ENCODE measurements around the gene KRT83. TPM values are rescaled to one million over a fixed set of nuclear protein-coding genes. Genes with fewer than 3 reads are reported as not detected.

The KRT83 gene
- total RNA-seq, 6 experiments from 2014 or later: not detected

DNA sequence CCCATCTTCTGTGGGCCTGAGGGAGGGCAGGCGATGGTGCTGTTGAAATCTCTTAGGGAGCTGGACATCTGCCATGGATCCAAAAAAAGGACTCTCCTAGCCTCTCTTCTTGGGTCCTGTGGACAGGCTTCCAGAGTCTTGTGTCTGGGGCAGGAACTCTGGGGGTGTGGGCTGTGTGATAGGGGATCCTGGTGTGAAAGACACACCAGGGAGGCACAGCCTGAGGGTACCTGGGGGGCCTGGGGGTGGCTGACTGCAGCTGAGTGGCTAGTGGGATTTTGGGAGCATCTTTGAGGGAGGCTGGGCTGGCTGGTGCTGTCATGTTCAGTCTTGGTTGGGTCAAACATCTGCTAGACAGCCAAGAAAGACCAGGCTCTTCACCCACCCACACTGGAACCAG lies 1.8 kb upstream of the KRT83 start:
- Mint-ChIP-seq H3K9me3 (no peaks in the 10 kb centered on the region), H3K4me1 (ENCODE audit: low read depth) (peaks cover 10% of the 10 kb centered on the region), H3K27me3 (ENCODE audit: insufficient read depth) (peaks cover 36% of the 10 kb centered on the region), H3K4me3 (no peak overlapping the region), H3K27ac (no peak overlapping the region), H3K36me3 (ENCODE audit: low read depth) (no peaks in the 10 kb centered on the region)
- DNase-seq: no peak
- TF ChIP-seq, protein P1, sequence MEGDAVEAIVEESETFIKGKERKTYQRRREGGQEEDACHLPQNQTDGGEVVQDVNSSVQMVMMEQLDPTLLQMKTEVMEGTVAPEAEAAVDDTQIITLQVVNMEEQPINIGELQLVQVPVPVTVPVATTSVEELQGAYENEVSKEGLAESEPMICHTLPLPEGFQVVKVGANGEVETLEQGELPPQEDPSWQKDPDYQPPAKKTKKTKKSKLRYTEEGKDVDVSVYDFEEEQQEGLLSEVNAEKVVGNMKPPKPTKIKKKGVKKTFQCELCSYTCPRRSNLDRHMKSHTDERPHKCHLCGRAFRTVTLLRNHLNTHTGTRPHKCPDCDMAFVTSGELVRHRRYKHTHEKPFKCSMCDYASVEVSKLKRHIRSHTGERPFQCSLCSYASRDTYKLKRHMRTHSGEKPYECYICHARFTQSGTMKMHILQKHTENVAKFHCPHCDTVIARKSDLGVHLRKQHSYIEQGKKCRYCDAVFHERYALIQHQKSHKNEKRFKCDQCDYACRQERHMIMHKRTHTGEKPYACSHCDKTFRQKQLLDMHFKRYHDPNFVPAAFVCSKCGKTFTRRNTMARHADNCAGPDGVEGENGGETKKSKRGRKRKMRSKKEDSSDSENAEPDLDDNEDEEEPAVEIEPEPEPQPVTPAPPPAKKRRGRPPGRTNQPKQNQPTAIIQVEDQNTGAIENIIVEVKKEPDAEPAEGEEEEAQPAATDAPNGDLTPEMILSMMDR (IDR thresholded peaks at IDR 0.05): no peak

DNA sequence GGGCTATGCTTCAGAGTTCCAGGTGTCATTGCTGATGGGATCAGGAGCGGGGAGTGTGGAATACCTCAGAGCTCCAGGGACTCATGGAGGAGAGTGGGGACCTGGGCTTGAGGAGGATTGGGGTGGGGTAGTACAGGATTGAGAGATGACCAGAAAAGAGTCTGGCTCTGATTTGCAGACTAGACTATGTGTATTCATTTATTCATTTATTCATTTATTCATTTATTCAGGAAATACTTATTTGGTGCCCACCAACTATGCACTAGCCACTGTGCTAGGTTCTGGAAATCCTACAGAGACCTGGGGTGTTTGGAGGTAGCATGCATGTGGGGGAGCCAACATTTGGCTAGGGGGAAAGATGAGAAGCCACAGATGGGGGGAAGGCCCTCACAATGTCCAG lies 871 bp upstream of the KRT83 start:
- H3K27ac Mint-ChIP-seq: no peak overlapping the region
- no peak overlapping the region for H3K4me3 Mint-ChIP-seq
- H3K36me3 Mint-ChIP-seq (ENCODE audit: low read depth): no peaks in the 10 kb centered on the region
- no peaks in the 10 kb centered on the region for H3K9me3 Mint-ChIP-seq
- DNase-seq: no peak
- TF ChIP-seq, protein P1 (IDR thresholded peaks at IDR 0.05): no peak
- peaks cover 1% of the 10 kb centered on the region for H3K4me1 Mint-ChIP-seq (ENCODE audit: low read depth)
- H3K27me3 Mint-ChIP-seq (ENCODE audit: insufficient read depth): peaks cover 31% of the 10 kb centered on the region

DNA sequence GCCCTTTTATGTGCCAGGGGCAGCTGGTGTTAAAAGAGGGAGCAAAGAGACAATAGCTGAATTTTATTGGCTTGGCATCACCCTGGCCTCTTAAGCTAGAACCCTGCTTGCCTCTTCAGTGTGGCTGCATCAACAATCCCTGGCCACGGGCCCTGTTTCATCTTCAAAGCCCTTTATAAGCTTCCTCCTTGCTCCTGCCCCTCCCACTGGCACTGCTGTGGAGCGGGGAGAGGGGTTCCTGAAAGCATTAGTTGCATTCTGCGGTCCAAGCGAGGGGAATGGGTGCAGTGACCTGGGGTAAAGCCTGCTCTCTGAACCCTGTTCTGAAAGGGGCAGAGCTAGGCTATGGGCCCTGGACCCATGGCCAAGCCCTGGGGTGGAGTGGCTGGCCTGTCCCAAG lies 220 bp upstream of the KRT83 start:
- Mint-ChIP-seq H3K36me3 (ENCODE audit: low read depth) (no peaks in the 10 kb centered on the region), H3K4me3 (no peak overlapping the region), H3K27ac (no peak overlapping the region), H3K4me1 (ENCODE audit: low read depth) (no peaks in the 10 kb centered on the region), H3K9me3 (no peaks in the 10 kb centered on the region), H3K27me3 (ENCODE audit: insufficient read depth) (peaks cover 32% of the 10 kb centered on the region)
- DNase-seq: no peak
- TF ChIP-seq, protein P1 (IDR thresholded peaks at IDR 0.05): no peak

DNA sequence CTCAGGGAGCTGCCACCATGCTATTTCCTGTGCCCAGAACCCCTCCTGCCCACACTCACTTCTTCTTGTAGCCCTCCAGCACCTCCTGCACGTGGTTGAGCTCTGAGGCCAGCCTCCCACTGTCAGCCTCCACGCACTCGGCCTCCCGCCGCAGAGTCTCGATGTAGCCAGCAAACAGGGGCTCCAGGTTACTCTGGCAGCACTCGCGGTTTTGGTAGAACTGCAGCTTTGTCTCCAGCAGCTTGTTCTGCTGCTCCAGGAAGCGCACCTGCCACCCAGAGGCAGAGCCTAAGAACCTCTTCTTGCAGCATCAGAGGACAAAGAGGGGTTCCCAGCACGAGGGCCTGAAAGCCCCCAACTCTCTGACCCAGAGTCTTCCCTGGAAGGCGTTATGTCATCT lies 2.1 kb downstream of the KRT83 start:
- no peak for DNase-seq
- no peak overlapping the region for H3K4me3 Mint-ChIP-seq
- H3K27ac Mint-ChIP-seq: no peak overlapping the region
- no peaks in the 10 kb centered on the region for H3K36me3 Mint-ChIP-seq (ENCODE audit: low read depth)
- peaks cover 40% of the 10 kb centered on the region for H3K27me3 Mint-ChIP-seq (ENCODE audit: insufficient read depth)
- no peaks in the 10 kb centered on the region for H3K4me1 Mint-ChIP-seq (ENCODE audit: low read depth)
- TF ChIP-seq, protein P1 (IDR thresholded peaks at IDR 0.05): no peak
- H3K9me3 Mint-ChIP-seq: no peaks in the 10 kb centered on the region

DNA sequence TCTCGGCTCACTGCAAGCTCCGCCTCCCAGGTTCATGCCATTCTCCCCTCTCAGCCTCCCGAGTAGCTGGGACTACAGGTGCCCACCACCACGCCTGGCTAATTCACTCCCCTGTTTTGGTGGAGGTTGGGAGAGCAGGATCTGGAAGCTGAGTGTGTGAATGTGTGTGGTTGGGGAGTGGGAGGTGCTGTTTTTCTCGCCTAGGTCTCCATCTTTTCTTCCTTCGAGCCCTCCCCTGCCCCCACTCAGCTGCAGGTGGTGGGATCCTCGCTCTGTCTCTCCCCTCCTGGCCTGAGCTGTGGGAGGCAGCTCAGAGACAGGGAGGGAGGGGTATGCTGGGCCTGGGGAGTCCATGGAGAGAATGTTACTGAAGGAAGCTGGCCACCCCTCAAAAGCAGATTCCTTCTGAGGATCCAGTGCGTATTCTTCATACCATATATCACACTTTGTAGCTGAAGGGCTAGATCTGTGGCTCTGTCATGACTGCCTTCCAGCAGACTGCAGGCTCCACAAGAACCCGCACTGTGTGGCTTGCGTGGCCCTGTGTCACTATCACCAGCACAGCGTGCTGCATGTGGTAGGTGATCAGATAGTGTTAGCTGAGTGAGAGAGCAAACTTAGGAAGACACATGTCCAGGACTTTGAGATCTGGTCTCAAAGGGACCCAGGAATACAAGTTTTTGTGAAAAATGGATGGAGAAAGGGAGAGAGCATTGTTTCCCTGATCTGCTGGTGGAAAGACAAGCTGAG lies 2.8 kb downstream of the KRT83 start:
- H3K36me3 Mint-ChIP-seq (ENCODE audit: low read depth): no peaks in the 10 kb centered on the region
- peaks cover 44% of the 10 kb centered on the region for H3K27me3 Mint-ChIP-seq (ENCODE audit: insufficient read depth)
- TF ChIP-seq, protein P1 (IDR thresholded peaks at IDR 0.05): no peak
- H3K4me1 Mint-ChIP-seq (ENCODE audit: low read depth): no peaks in the 10 kb centered on the region
- no peak overlapping the region for H3K4me3 Mint-ChIP-seq
- no peak overlapping the region for H3K27ac Mint-ChIP-seq
- no peaks in the 10 kb centered on the region for H3K9me3 Mint-ChIP-seq
- no peak for DNase-seq
